Measurements from ENCODE around the gene CHN1. TPM values are rescaled to one million over a fixed set of nuclear protein-coding genes. Genes with fewer than 3 reads are reported as not detected.
A peak's percentile ranks its signal among the peaks of the same experiment; 100 is the strongest.

Gene CHN1
- total RNA-seq, 2 donors from 2014 or later, result 2.9 to 3.3 TPM

GRCh38 chr2:174765576-174765975, 239.6 kb downstream of the CHN1 start:
- no peaks in the 10 kb centered on the region for H3K36me3 Mint-ChIP-seq
- H3K27ac Mint-ChIP-seq, result no peak overlapping the region
- H3K9me3 Mint-ChIP-seq, result no peaks in the 10 kb centered on the region
- DNase-seq (ENCODE audit: low spot score in 2 of 2), result no peak
- ATAC-seq, result no peak

DNA sequence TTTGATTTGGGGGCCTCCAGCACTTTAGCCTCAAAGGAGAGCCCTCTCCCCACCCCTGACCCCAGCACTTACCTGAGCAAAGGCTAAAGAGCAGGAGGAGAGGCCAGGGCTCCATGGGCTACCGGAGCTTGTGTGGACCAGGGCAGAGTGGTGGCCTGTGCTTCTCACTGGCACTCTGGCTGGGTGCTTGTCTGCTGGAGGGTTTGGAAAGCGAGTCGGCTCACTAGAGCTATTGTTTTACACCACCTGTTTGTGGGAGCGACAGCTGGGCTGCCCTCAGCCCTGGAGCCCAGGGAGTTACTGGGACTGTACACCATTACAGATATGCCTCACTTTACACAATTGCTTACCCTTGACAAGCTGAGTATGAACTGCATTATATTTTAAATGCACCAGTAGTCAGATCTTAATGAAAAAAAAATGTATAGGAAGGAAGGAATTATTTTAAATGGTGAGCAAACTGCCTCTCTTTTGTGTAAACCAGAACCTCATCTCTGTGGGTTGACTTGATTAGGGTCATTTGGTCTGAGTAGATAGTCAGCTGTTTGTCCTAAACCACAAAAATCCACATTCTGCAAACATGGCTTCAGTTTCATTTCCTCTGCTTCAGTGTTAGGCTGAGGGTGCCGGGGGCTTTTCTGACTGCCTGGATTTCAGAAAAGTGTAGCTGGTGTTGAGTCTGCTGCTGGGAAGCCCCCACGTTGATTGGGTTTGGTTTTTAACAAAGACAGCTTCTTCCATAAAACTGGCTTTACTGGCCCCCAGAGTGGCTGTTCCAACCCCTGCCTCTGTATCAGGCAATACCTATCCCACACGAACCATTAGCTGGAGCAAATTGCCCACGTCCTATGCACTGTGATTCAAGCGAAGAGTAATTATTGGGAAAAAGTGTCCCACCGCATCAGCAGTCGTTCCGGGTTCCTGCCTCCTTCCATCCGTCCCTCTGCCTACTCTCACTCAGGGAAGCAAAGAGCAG, 240.6 kb downstream of the CHN1 start, which contains the start of gene CHRNA1:
Gene CHRNA1, minus strand, starts transcription at position 193 of the 976 bp plus-strand sequence. Its CDS starts 78 bp downstream, at position 115.
- no peak within 1 kb of the TSS for H3K27ac Mint-ChIP-seq
- ATAC-seq, result no peak
- DNase-seq (ENCODE audit: low spot score in 2 of 2), result no peak

GRCh38 chr2:174763780-174764179, 241.4 kb downstream of the CHN1 start:
- Mint-ChIP-seq H3K27ac (no peak overlapping the region), H3K36me3 (no peaks in the 10 kb centered on the region), H3K9me3 (no peaks in the 10 kb centered on the region)
- DNase-seq (ENCODE audit: low spot score in 2 of 2) (no peak), ATAC-seq (no peak)

More for the DNA sequence above, 240.6 kb downstream of the CHN1 start, which contains the start of gene CHRNA1:
- H3K9me3 Mint-ChIP-seq, result no peaks in the 10 kb centered on the region
- H3K36me3 Mint-ChIP-seq, result no peaks in the 10 kb centered on the region

- ATAC-seq, result no peak
- H3K9me3 Mint-ChIP-seq, result no peaks in the 10 kb centered on the region
- no peak for DNase-seq (ENCODE audit: low spot score in 2 of 2)
- no peaks in the 10 kb centered on the region for H3K36me3 Mint-ChIP-seq
- no peak overlapping the region for H3K27ac Mint-ChIP-seq
These were observed 242.7 kb downstream of the CHN1 start for GRCh38 chr2:174762464-174762863.

- Mint-ChIP-seq H3K36me3 (no peaks in the 10 kb centered on the region), H3K27ac (no peak overlapping the region), H3K9me3 (no peaks in the 10 kb centered on the region)
- ATAC-seq (no peak), DNase-seq (ENCODE audit: low spot score in 2 of 2) (no peak)
These were observed 243.3 kb downstream of the CHN1 start for GRCh38 chr2:174761837-174762236.

GRCh38 chr2:174760845-174761473, 244.2 kb downstream of the CHN1 start:
- Mint-ChIP-seq H3K9me3 (no peaks in the 10 kb centered on the region), H3K27ac (no peak overlapping the region), H3K36me3 (no peaks in the 10 kb centered on the region)
- ATAC-seq, result no peak
- no peak for DNase-seq (ENCODE audit: low spot score in 2 of 2)

GRCh38 chr2:174759381-174760065, 245.7 kb downstream of the CHN1 start:
- ATAC-seq, result no peak
- no peaks in the 10 kb centered on the region for H3K9me3 Mint-ChIP-seq
- no peaks in the 10 kb centered on the region for H3K36me3 Mint-ChIP-seq
- DNase-seq (ENCODE audit: low spot score in 2 of 2), result no peak
- H3K27ac Mint-ChIP-seq, result no peak overlapping the region

GRCh38 chr2:174756743-174757142, 248.4 kb downstream of the CHN1 start:
- ATAC-seq, result no peak
- DNase-seq (ENCODE audit: low spot score in 2 of 2), result no peak
- Mint-ChIP-seq H3K27ac (no peak overlapping the region), H3K9me3 (no peaks in the 10 kb centered on the region), H3K36me3 (no peaks in the 10 kb centered on the region)

- Mint-ChIP-seq H3K9me3 (no peaks in the 10 kb centered on the region), H3K36me3 (no peaks in the 10 kb centered on the region), H3K27ac (peak overlapping the region; percentile 45 to 67)
- ATAC-seq (peak; percentile 51), DNase-seq (ENCODE audit: low spot score in 2 of 2) (no peak)
These were observed 252.0 kb downstream of the CHN1 start for GRCh38 chr2:174753038-174753633.

GRCh38 chr2:174752403-174753037, 252.7 kb downstream of the CHN1 start:
- DNase-seq (ENCODE audit: low spot score in 2 of 2) (peak in 1 of 2 donors; percentile 33), ATAC-seq (peak; percentile 62 to 88)
- Mint-ChIP-seq H3K27ac (peak overlapping the region; percentile 45 to 67), H3K36me3 (no peaks in the 10 kb centered on the region), H3K9me3 (no peaks in the 10 kb centered on the region)

DNA sequence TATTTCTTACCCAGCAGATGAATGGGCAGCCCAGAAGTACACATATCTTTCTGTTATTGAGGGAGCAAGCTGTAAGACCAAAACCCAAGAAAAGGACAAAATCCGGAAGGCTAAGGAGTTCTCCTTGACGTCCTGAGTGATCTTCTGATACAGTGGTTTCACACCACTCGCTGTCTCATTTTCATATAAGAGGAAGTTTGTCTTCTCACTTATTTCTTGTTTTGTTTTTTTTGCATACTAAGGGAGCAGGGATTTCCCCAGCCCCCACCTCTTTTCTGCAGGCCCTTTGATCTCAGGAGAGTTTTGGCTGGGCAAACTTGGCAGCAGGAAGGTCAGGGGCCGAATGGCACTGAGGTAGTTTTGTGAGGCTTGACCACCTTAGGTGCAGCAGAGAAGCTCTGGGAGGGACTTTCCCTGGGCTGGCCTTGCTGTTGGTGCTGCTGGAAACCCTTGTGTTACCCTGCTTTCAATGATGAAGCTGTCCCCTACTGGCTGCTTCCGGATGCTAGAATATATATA, 254.2 kb downstream of the CHN1 start:
- H3K27ac Mint-ChIP-seq, result no peak overlapping the region
- H3K36me3 Mint-ChIP-seq, result no peaks in the 10 kb centered on the region
- peak; percentile 25 to 73 for ATAC-seq

GRCh38 chr2:174749793-174750192, 255.4 kb downstream of the CHN1 start:
- H3K27ac Mint-ChIP-seq, result peak overlapping the region in 1 of 2 donors; percentile 31
- H3K9me3 Mint-ChIP-seq, result no peaks in the 10 kb centered on the region
- DNase-seq (ENCODE audit: low spot score in 2 of 2) (no peak), ATAC-seq (no peak)
- H3K36me3 Mint-ChIP-seq, result no peaks in the 10 kb centered on the region

More for the DNA sequence above, 254.2 kb downstream of the CHN1 start:
- no peaks in the 10 kb centered on the region for H3K9me3 Mint-ChIP-seq
- DNase-seq (ENCODE audit: low spot score in 2 of 2), result peak; percentile 35 to 69

DNA sequence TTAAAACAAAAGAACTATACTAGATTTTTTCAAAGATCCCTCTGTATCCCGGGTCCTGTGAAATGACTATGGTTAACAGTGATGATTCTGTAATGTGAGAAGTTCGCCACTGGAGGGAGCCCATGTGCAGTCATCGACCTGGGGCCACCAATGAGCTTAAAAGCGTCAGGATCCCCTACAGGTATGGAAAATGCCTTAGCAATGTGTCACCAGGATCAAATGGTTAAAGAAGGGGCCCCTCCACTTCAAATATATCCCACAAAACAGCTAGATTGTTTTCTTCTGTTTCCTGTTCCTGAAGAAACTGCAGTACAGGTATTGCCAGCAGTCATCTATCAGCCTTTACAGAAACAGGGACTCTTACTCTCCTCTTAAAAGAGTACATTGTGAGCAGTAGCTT, 256.2 kb downstream of the CHN1 start:
- peak in 1 of 2 donors; percentile 77 for DNase-seq (ENCODE audit: low spot score in 2 of 2)
- no peak overlapping the region for H3K27ac Mint-ChIP-seq
- ATAC-seq, result peak; percentile 25
- H3K9me3 Mint-ChIP-seq, result no peaks in the 10 kb centered on the region
- H3K36me3 Mint-ChIP-seq, result no peaks in the 10 kb centered on the region
